PC-3 (cell line): Measurements from ENCODE around the gene OSBPL6.

Source experiments
- CTCF ChIP-seq: fragments of 300-600 bp; sonication (generic); conservative IDR thresholded peaks from 2 replicates; pipeline ENCODE4 v1.5.1; 2017; ENCODE audit warnings: antibody characterized with exemption, low read depth, mild to moderate bottlenecking, low read length
- EZH2phosphoT487 ChIP-seq: fragments of 300-600 bp; sonication (generic); IDR thresholded peaks from 2 replicates; pipeline ENCODE4 v1.6.1; 2018; ENCODE audit warnings: mild to moderate bottlenecking, antibody characterized with exemption, low read length, borderline replicate concordance

GRCh38 chr2:178365116-178365515, 170.8 kb downstream of the OSBPL6 start:
- TF ChIP-seq CTCF (no peak), EZH2phosphoT487 (no peak)
